Left ventricle myocardium inferior (tissue), 1 donor: ENCODE measurements around the gene CRIP3. TPM values are rescaled to one million over a fixed set of nuclear protein-coding genes. Genes with fewer than 3 reads are reported as not detected.

Source experiments
- DNase-seq: peaks from one replicate; pipeline ENCODE4 v3.0.0-alpha.2; 2020
- H3K27ac ChIP-seq: fragments of 200-600 bp; replicated peaks from 2 replicates; pipeline ENCODE4 v1.8.0; 2021
- H3K27me3 ChIP-seq: fragments of 200-600 bp; 2 replicates; pipeline ENCODE4 v1.8.0; 2021; ENCODE audit warnings: low read depth
- H3K36me3 ChIP-seq: fragments of 200-600 bp; 2 replicates; pipeline ENCODE4 v1.8.0; 2021
- H3K4me1 ChIP-seq: fragments of 200-600 bp; 2 replicates; pipeline ENCODE4 v1.8.0; 2021
- H3K4me3 ChIP-seq: fragments of 200-600 bp; 2 replicates; pipeline ENCODE4 v1.8.0; 2021; ENCODE audit warnings: mild to moderate bottlenecking, moderate library complexity
- H3K9me3 ChIP-seq: fragments of 200-600 bp; replicated peaks from 2 replicates; pipeline ENCODE4 v1.8.0; 2021
- CTCF ChIP-seq: fragments of 200-600 bp; IDR thresholded peaks from 2 replicates; pipeline ENCODE4 v1.8.0; 2021; ENCODE audit warnings: antibody characterized with exemption, mild to moderate bottlenecking, borderline replicate concordance
- intact Hi-C: fragments of 100-400 bp; cut with micrococcal nuclease; formaldehyde crosslinking; loops from one replicate; pipeline ENCODE4 v1.11.0; 2022
- total RNA-seq: library from RNA; stranded (reverse); fragmentation: NEBNext Ultra II Directional; extraction: Animal tissue kit (Norgen Biotek cat#: 25700); gene quantifications from one replicate; pipeline ENCODE4 v1.2.1, GENCODE V29; 2021
- donor health status: DM: no; HTN: yes; CAD: no; lungs with severe emphysema.

CRIP3 gene
- total RNA-seq, 1 donor from 2014 or later, result 42.3 TPM

GRCh38 chr6:43286980-43287716 lies 21.5 kb downstream of the CRIP3 start:
- H3K4me1 ChIP-seq, result no peaks in the 10 kb centered on the region
- H3K9me3 ChIP-seq, result no peaks in the 10 kb centered on the region
- H3K36me3 ChIP-seq, result no peaks in the 10 kb centered on the region
- no peak overlapping the region for H3K4me3 ChIP-seq
- peaks cover 41% of the 10 kb centered on the region for H3K27me3 ChIP-seq
- no peak overlapping the region for H3K27ac ChIP-seq
- intact Hi-C loops, result no loop called here
- DNase-seq, result no peak
- TF ChIP-seq CTCF, result peak; percentile 32

GRCh38 chr6:43286456-43286979 lies 22.1 kb downstream of the CRIP3 start:
- intact Hi-C loops, result no loop called here
- Histone ChIP-seq H3K27me3 (peaks cover 41% of the 10 kb centered on the region), H3K27ac (no peak overlapping the region), H3K36me3 (no peaks in the 10 kb centered on the region), H3K4me3 (no peak overlapping the region), H3K9me3 (no peaks in the 10 kb centered on the region), H3K4me1 (no peaks in the 10 kb centered on the region)
- TF ChIP-seq CTCF, result no peak
- DNase-seq, result no peak

GRCh38 chr6:43285832-43286231 lies 22.8 kb downstream of the CRIP3 start:
- intact Hi-C loops, result no loop called here
- H3K36me3 ChIP-seq, result no peaks in the 10 kb centered on the region
- H3K4me1 ChIP-seq, result no peaks in the 10 kb centered on the region
- no peak overlapping the region for H3K4me3 ChIP-seq
- no peak for DNase-seq
- no peak for TF ChIP-seq CTCF
- peaks cover 41% of the 10 kb centered on the region for H3K27me3 ChIP-seq
- no peak overlapping the region for H3K27ac ChIP-seq
- no peaks in the 10 kb centered on the region for H3K9me3 ChIP-seq

- Histone ChIP-seq H3K9me3 (no peaks in the 10 kb centered on the region), H3K27ac (no peak overlapping the region), H3K36me3 (no peaks in the 10 kb centered on the region), H3K4me3 (peak overlapping the region; percentile 55), H3K27me3 (peaks cover 41% of the 10 kb centered on the region), H3K4me1 (no peaks in the 10 kb centered on the region)
- TF ChIP-seq CTCF, result no peak
- intact Hi-C loops, result no loop called here
- no peak for DNase-seq
These were observed 23.4 kb downstream of the CRIP3 start for GRCh38 chr6:43284991-43285781.

GRCh38 chr6:43283905-43284304 lies 24.7 kb downstream of the CRIP3 start:
- H3K27me3 ChIP-seq, result peaks cover 42% of the 10 kb centered on the region
- no peak for TF ChIP-seq CTCF
- no peak overlapping the region for H3K27ac ChIP-seq
- no peak for DNase-seq
- intact Hi-C loops, result no loop called here
- no peaks in the 10 kb centered on the region for H3K9me3 ChIP-seq
- no peaks in the 10 kb centered on the region for H3K4me1 ChIP-seq
- no peak overlapping the region for H3K4me3 ChIP-seq
- H3K36me3 ChIP-seq, result no peaks in the 10 kb centered on the region
